A673 (cell line): ENCODE results near the gene COBL. TPM values are rescaled to one million over a fixed set of nuclear protein-coding genes. Genes with fewer than 3 reads are reported as not detected.

Experiments used
- BruUV-seq: library from RNA; stranded (reverse); fragments of 400-500 nt; replicated peaks from 2 replicates; lab custom pipeline; 2021; lab: Mats Ljungman, UMichigan
- CTCF ChIA-PET: fragments of 300-600 bp; sonication (Branson Sonifier 250); formaldehyde crosslinking; loops from one replicate; lab custom pipeline; 2022; ENCODE audit warnings: antibody characterized with exemption; lab: Charles Lee
- POLR2A ChIA-PET: fragments of 300-600 bp; sonication (Branson Sonifier 250); formaldehyde crosslinking; loops from one replicate; lab custom pipeline; 2022; ENCODE audit warnings: antibody characterized with exemption; ENCODE audit not compliant: low non-redundant PET; lab: Charles Lee
- DNase-seq: peaks from one replicate; pipeline ENCODE4 v3.0.0-alpha.2; 2015; ENCODE audit warnings: low spot score
- H3K27ac ChIP-seq: fragments of 200-600 bp; sonication (generic); 2 replicates; pipeline ENCODE4 v1.5.1; 2016; ENCODE audit warnings: mixed run types, low read depth, mild to moderate bottlenecking, mixed read lengths, antibody characterized with exemption, low read length; ENCODE audit not compliant: poor library complexity, severe bottlenecking
- H3K27me3 ChIP-seq: fragments of 200-600 bp; sonication (generic); replicated peaks from 2 replicates; pipeline ENCODE4 v1.6.1; 2017; ENCODE audit warnings: mixed run types, low read depth, mild to moderate bottlenecking, mixed read lengths, antibody characterized with exemption, low read length; ENCODE audit not compliant: insufficient read depth, poor library complexity
- H3K36me3 ChIP-seq: fragments of 200-600 bp; sonication (generic); 2 replicates; pipeline ENCODE4 v1.6.1; 2016; ENCODE audit warnings: mixed run types, mild to moderate bottlenecking, mixed read lengths, antibody characterized with exemption, low read length; ENCODE audit not compliant: insufficient read depth, poor library complexity, severe bottlenecking
- H3K4me1 ChIP-seq: fragments of 200-600 bp; sonication (generic); 2 replicates; pipeline ENCODE4 v1.6.1; 2017; ENCODE audit warnings: mixed run types, mild to moderate bottlenecking, mixed read lengths, antibody characterized with exemption, low read length; ENCODE audit not compliant: insufficient read depth, poor library complexity, severe bottlenecking
- H3K4me3 ChIP-seq: fragments of 200-600 bp; sonication (generic); 2 replicates; pipeline ENCODE4 v1.5.1; 2016; ENCODE audit warnings: low read depth, mixed run types, mild to moderate bottlenecking, mixed read lengths, low read length; ENCODE audit not compliant: poor library complexity, severe bottlenecking
- H3K9me3 ChIP-seq: fragments of 200-600 bp; sonication (generic); 2 replicates; pipeline ENCODE4 v1.6.1; 2016; ENCODE audit warnings: mixed run types, low read depth, mild to moderate bottlenecking, mixed read lengths, antibody characterized with exemption, low read length; ENCODE audit not compliant: poor library complexity, severe bottlenecking
- EZH2 ChIP-seq: fragments of 200-600 bp; sonication (generic); IDR thresholded peaks from 2 replicates; pipeline ENCODE4 v1.6.1; 2017; ENCODE audit warnings: borderline replicate concordance, low read depth, mild to moderate bottlenecking, mixed read lengths, antibody characterized with exemption, low read length; ENCODE audit not compliant: poor library complexity, severe bottlenecking
- intact Hi-C: fragments of 100-400 bp; cut with micrococcal nuclease; formaldehyde crosslinking; loops from one replicate; pipeline ENCODE4 v1.10.0; 2022; ENCODE audit not compliant: unreplicated experiment
- total RNA-seq: library from RNA; stranded (reverse); gene quantifications from 2 replicates; pipeline ENCODE4 v1.2.3, GENCODE V29; 2021
- TF ChIP-seq, protein P1 (sequence below): fragments of 300-800, 200-600 bp; sonication (generic); conservative IDR thresholded peaks from 2 replicates; pipeline ENCODE4 v1.5.1; 2017; ENCODE audit warnings: low read depth, mild to moderate bottlenecking, antibody characterized with exemption, low read length, moderate library complexity, mixed read lengths

COBL gene
- total RNA-seq, 1 experiment from 2014 or later = not detected

GRCh38 chr7:51279391-51280023, 37.1 kb downstream of the COBL start:
- no peak for DNase-seq
- CTCF ChIA-PET = no interaction called here
- POLR2A ChIA-PET = no interaction called here

GRCh38 chr7:51278797-51279196, 37.8 kb downstream of the COBL start:
- ChIA-PET POLR2A (no interaction called here), CTCF (no interaction called here)
- DNase-seq = no peak
- no peak overlapping the region for H3K27ac ChIP-seq
- no peak overlapping the region for H3K4me3 ChIP-seq
- intact Hi-C loops = no loop called here
- no peak for TF ChIP-seq EZH2
- TF ChIP-seq, protein P1, sequence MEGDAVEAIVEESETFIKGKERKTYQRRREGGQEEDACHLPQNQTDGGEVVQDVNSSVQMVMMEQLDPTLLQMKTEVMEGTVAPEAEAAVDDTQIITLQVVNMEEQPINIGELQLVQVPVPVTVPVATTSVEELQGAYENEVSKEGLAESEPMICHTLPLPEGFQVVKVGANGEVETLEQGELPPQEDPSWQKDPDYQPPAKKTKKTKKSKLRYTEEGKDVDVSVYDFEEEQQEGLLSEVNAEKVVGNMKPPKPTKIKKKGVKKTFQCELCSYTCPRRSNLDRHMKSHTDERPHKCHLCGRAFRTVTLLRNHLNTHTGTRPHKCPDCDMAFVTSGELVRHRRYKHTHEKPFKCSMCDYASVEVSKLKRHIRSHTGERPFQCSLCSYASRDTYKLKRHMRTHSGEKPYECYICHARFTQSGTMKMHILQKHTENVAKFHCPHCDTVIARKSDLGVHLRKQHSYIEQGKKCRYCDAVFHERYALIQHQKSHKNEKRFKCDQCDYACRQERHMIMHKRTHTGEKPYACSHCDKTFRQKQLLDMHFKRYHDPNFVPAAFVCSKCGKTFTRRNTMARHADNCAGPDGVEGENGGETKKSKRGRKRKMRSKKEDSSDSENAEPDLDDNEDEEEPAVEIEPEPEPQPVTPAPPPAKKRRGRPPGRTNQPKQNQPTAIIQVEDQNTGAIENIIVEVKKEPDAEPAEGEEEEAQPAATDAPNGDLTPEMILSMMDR = no peak
- H3K9me3 ChIP-seq = no peaks in the 10 kb centered on the region
- BruUV-seq = no TSS peak
- H3K36me3 ChIP-seq = no peaks in the 10 kb centered on the region
- H3K27me3 ChIP-seq = no peaks in the 10 kb centered on the region
- H3K4me1 ChIP-seq = no peaks in the 10 kb centered on the region

More at GRCh38 chr7:51279391-51280023, 37.1 kb downstream of the COBL start:
- intact Hi-C loops = no loop called here
- H3K4me1 ChIP-seq = no peaks in the 10 kb centered on the region
- no TSS peak for BruUV-seq
- H3K4me3 ChIP-seq = no peak overlapping the region
- H3K9me3 ChIP-seq = no peaks in the 10 kb centered on the region
- no peak overlapping the region for H3K27ac ChIP-seq
- no peaks in the 10 kb centered on the region for H3K27me3 ChIP-seq
- no peak for TF ChIP-seq EZH2
- TF ChIP-seq, protein P1 = no peak
- H3K36me3 ChIP-seq = no peaks in the 10 kb centered on the region

GRCh38 chr7:51276967-51277366, 39.6 kb downstream of the COBL start:
- H3K27me3 ChIP-seq = no peaks in the 10 kb centered on the region
- ChIA-PET POLR2A (no interaction called here), CTCF (no interaction called here)
- no TSS peak for BruUV-seq
- no peaks in the 10 kb centered on the region for H3K36me3 ChIP-seq
- TF ChIP-seq, protein P1 = no peak
- no peak for TF ChIP-seq EZH2
- intact Hi-C loops = no loop called here
- no peak for DNase-seq
- no peaks in the 10 kb centered on the region for H3K9me3 ChIP-seq
- H3K4me3 ChIP-seq = no peak overlapping the region
- H3K27ac ChIP-seq = no peak overlapping the region
- H3K4me1 ChIP-seq = no peaks in the 10 kb centered on the region
